Osteocyte (in vitro differentiated cells): ENCODE data around the gene FOXO1. TPM values are rescaled to one million over a fixed set of nuclear protein-coding genes. Genes with fewer than 3 reads are reported as not detected.
A peak's percentile ranks its signal among the peaks of the same experiment; 100 is the strongest.
"Not testable (repeated sequence)": the region's sequence is repeated elsewhere in the genome, so short reads cannot be mapped to it uniquely, and the experiment has no call there.

ENCODE experiments used
- DNase-seq: peaks from one replicate; pipeline ENCODE4 v3.0.0; 2021; ENCODE audit warnings: mixed read lengths; ENCODE audit not compliant: unreplicated experiment; ENCODE audit errors: extremely low spot score
- H3K27ac Mint-ChIP-seq: one replicate; pipeline ENCODE4 v1.8.0; 2021; ENCODE audit warnings: mild to moderate bottlenecking, mixed read lengths; ENCODE audit not compliant: unreplicated experiment
- H3K27me3 Mint-ChIP-seq: one replicate; pipeline ENCODE4 v1.8.0; 2021; ENCODE audit warnings: mixed read lengths; ENCODE audit not compliant: unreplicated experiment
- H3K36me3 Mint-ChIP-seq: one replicate; pipeline ENCODE4 v1.8.0; 2021; ENCODE audit warnings: mixed read lengths; ENCODE audit not compliant: unreplicated experiment
- H3K4me1 Mint-ChIP-seq: one replicate; pipeline ENCODE4 v1.8.0; 2021; ENCODE audit warnings: mixed read lengths; ENCODE audit not compliant: unreplicated experiment
- H3K4me3 Mint-ChIP-seq: one replicate; pipeline ENCODE4 v1.8.0; 2021; ENCODE audit warnings: mild to moderate bottlenecking, moderate library complexity, mixed read lengths; ENCODE audit not compliant: unreplicated experiment
- H3K9me3 Mint-ChIP-seq: one replicate; pipeline ENCODE4 v1.8.0; 2021; ENCODE audit warnings: mixed read lengths; ENCODE audit not compliant: unreplicated experiment
- total RNA-seq: library from RNA; stranded (reverse); gene quantifications from 2 replicates; pipeline ENCODE4 v1.2.1, GENCODE V29; 2021
- TF ChIP-seq, protein P1 (sequence below): fragments of 200-600 bp; sonication (generic); IDR thresholded peaks from 2 replicates; pipeline ENCODE4 v1.5.0; 2021; ENCODE audit warnings: antibody characterized with exemption, mild to moderate bottlenecking, moderate library complexity

FOXO1 gene
- total RNA-seq, 1 donor from 2014 or later = 10.0 TPM

DNA sequence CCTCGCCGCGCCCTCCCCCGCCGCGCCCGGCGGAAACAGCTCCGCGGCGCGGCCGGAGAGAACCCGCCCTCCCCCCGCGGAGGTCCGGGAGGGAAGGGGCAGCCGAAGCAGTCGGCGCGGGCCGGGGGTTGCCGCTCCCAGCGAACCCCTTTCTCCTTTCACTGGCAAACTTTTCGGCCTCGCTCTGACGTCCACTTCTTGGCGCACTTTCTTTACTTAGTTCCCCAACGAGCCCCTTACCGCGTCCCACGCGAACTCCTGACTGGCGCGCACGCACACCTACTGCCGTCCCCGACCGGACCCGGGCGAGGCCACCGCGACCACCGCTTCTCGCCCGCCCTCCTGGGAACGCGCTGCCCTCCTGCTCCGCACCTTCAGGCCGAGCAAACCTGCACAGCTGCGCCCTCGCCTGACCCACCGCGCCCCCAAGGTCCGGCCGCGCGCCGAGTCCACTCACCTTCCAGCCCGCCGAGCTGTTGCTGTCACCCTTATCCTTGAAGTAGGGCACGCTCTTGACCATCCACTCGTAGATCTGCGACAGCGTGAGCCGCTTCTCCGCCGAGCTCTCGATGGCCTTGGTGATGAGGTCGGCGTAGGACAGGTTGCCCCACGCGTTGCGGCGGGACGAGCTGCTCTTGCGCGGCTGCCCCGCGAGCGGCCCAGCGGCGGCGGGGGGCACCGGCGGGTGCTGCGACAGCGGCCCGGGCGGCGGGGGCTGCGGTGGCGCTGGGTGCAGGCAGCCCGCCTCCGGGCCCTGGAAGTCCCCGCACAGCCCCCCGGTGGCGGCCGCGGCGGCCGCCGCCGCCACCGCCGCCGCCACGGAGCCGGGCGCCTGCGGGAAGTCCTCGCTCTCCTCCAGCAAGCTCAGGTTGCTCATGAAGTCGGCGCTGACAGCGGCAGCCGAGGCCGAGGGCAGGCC, 1.1 kb downstream of the FOXO1 start:
- TF ChIP-seq, protein P1, sequence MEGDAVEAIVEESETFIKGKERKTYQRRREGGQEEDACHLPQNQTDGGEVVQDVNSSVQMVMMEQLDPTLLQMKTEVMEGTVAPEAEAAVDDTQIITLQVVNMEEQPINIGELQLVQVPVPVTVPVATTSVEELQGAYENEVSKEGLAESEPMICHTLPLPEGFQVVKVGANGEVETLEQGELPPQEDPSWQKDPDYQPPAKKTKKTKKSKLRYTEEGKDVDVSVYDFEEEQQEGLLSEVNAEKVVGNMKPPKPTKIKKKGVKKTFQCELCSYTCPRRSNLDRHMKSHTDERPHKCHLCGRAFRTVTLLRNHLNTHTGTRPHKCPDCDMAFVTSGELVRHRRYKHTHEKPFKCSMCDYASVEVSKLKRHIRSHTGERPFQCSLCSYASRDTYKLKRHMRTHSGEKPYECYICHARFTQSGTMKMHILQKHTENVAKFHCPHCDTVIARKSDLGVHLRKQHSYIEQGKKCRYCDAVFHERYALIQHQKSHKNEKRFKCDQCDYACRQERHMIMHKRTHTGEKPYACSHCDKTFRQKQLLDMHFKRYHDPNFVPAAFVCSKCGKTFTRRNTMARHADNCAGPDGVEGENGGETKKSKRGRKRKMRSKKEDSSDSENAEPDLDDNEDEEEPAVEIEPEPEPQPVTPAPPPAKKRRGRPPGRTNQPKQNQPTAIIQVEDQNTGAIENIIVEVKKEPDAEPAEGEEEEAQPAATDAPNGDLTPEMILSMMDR = no peak
- no peaks in the 10 kb centered on the region for H3K27me3 Mint-ChIP-seq
- H3K4me1 Mint-ChIP-seq = peaks cover 29% of the 10 kb centered on the region
- no peaks in the 10 kb centered on the region for H3K9me3 Mint-ChIP-seq
- H3K4me3 Mint-ChIP-seq = peak overlapping the region; percentile 84
- H3K27ac Mint-ChIP-seq = peak overlapping the region; percentile 76
- no peaks in the 10 kb centered on the region for H3K36me3 Mint-ChIP-seq
- no peak for DNase-seq

DNA sequence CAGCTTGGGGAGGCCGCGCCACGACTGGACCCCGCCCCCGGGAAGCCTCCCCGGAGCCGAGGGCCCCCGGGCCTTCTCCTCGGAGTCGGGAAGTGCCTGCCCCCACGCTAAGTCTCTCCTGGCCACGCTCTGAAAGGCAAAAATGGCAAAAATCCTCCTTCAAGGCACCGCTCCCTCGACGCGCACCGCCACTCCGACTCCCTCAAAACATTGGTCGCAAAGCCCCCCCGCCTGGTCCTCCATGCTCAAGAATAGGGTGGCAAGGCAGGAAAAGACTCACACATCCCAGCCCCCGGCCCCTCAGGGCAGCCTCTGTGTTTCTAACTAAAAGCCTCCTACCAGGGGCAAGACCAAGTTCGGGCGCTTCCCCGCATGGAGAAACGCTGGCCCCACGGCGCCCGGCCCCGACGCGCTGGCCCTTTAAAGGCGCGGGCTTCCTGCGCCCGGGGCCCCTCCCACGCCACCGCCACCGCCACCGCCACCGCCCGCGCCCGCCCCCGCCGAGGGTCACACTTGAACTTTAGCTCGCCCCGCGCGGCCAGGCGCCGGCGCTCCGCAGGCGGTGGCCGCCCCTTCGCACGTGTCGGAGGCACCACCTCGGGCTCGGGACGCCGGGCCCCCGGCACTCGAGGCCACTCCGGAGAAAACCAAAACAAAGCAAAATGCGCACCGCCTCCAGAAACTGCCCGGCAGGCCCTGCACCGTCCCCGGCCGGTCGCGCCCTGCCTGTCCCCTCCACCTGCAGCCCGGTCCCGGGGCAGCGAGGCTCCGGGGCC, 1.9 kb downstream of the FOXO1 start:
- no peak for DNase-seq
- Mint-ChIP-seq H3K4me1 (peaks cover 38% of the 10 kb centered on the region), H3K36me3 (no peaks in the 10 kb centered on the region), H3K27ac (peak overlapping the region; percentile 88), H3K4me3 (peak overlapping the region; percentile 85), H3K27me3 (no peaks in the 10 kb centered on the region), H3K9me3 (no peaks in the 10 kb centered on the region)
- TF ChIP-seq, protein P1 = no peak

DNA sequence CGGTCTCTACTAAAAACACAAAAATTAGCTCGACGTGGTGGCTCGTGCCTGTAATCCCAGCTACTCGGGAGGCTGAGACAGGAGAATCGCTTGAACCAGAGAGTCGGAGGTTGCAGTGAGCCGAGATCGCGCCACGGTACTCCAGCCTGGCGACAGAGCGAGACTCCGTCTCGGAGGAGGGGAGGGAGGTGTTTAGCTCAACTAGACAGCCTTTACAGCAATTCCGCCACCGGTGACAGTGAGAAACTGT, 2.4 kb downstream of the FOXO1 start:
- Mint-ChIP-seq H3K4me3 (peak overlapping the region; percentile 85), H3K27ac (peak overlapping the region; percentile 38), H3K4me1 (peaks cover 38% of the 10 kb centered on the region)
- not testable (repeated sequence) for H3K9me3 Mint-ChIP-seq, DNase-seq, H3K36me3 Mint-ChIP-seq, H3K27me3 Mint-ChIP-seq

DNA sequence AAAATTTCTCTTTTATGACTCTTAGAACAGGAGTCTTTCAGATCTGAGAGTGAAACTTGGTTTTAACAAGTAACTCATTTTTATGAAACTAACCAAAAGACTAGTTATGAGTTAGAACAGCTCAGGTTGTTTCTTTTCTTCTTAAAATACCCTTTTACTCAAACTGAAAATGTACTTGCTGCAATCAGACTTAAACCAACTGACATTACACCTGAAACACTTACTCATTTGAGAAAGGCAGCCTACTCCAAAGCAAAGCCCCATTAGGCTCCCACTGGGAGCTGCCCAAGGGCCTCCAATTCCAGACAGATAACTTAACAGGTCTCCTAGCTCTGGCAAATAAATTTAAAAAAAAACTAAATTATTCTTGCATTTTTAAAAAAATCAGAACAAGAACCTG, 3.6 kb downstream of the FOXO1 start:
- no peak for DNase-seq
- Mint-ChIP-seq H3K4me3 (no peak overlapping the region), H3K9me3 (no peaks in the 10 kb centered on the region), H3K27ac (no peak overlapping the region), H3K4me1 (peaks cover 44% of the 10 kb centered on the region), H3K27me3 (no peaks in the 10 kb centered on the region), H3K36me3 (no peaks in the 10 kb centered on the region)
- TF ChIP-seq, protein P1 = no peak

DNA sequence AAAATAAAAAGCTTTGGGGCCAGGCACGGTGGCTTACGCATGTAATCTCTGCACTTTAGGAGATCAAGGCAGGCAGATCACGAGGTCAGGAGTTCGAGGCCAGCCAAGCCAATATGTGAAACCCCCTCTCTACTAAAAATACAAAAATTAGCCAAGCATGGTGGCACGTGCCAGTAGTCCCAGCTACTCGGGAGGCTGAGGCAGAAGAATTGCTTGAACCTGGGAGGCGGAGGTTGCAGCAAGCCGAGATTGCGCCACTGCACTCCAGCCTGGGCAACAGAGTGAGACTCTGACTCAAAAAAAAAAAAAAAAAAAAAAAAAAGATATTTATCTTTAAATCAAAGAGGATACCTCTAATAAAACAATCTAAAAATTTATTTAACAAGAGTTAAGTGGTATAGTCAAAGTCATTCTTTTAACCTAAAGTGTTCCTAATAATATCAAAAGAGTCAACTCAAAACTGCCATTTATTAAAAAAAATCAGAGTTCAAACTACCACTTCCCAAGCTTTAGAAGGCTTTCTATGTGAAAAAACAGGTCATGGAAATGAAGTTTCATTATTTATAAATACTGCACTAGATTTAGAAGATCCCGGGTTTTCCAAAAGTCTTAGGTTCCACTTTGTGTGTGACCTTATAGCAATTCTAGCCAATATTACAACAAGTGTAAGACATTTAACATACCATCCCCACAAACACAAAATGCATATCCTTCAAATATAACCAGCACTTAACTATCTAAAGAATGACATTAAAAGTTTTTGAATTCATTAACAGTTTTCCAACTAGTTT, 4.4 kb downstream of the FOXO1 start:
- TF ChIP-seq, protein P1 = no peak
- no peaks in the 10 kb centered on the region for H3K27me3 Mint-ChIP-seq
- H3K4me3 Mint-ChIP-seq = no peak overlapping the region
- H3K4me1 Mint-ChIP-seq = peaks cover 42% of the 10 kb centered on the region
- DNase-seq = no peak
- H3K27ac Mint-ChIP-seq = peak overlapping the region; percentile 60
- H3K36me3 Mint-ChIP-seq = no peaks in the 10 kb centered on the region
- no peaks in the 10 kb centered on the region for H3K9me3 Mint-ChIP-seq
